ENCODE results near the gene RHOH.

DNA sequence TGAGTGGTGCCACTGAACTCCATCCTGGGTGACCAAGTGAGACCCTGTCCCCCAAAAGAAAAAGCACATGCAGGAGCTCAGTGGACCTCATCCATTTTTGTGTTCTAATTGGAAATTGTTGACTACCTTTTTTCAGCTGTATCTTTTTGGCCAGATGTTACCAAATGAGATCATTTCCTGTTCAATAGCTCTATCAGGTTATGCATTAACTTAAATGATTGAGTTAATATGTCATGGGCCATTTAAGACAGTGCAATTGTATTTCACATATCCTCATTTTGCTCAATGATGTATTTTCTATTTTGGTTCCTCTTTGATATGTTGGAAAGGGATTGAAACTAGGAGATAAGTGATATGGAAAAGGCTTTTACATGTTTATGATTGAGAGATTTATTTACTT is 26.2 kb upstream of the RHOH start:
- TF ChIP-seq, protein P1, sequence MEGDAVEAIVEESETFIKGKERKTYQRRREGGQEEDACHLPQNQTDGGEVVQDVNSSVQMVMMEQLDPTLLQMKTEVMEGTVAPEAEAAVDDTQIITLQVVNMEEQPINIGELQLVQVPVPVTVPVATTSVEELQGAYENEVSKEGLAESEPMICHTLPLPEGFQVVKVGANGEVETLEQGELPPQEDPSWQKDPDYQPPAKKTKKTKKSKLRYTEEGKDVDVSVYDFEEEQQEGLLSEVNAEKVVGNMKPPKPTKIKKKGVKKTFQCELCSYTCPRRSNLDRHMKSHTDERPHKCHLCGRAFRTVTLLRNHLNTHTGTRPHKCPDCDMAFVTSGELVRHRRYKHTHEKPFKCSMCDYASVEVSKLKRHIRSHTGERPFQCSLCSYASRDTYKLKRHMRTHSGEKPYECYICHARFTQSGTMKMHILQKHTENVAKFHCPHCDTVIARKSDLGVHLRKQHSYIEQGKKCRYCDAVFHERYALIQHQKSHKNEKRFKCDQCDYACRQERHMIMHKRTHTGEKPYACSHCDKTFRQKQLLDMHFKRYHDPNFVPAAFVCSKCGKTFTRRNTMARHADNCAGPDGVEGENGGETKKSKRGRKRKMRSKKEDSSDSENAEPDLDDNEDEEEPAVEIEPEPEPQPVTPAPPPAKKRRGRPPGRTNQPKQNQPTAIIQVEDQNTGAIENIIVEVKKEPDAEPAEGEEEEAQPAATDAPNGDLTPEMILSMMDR (IDR thresholded peaks at IDR 0.05) = no peak
- TF ChIP-seq POLR2A (IDR thresholded peaks at IDR 0.05) (no peak), EP300 (IDR thresholded peaks at IDR 0.05) (no peak)

Data from ovary (tissue), 3 donors.